Posterior cingulate gyrus (tissue), 11 donors: ENCODE results near the gene CCDC12.
A peak's percentile ranks its signal among the peaks of the same experiment; 100 is the strongest.

Source experiments
- DNase-seq, 10 donors: peaks; one replicate each; pipeline versions ENCODE4 v3.0.0 to v3.0.0-alpha.2; 2020 to 2021; ENCODE audit warnings: mixed read lengths in 3 of 10
- intact Hi-C: fragments of 100-400 bp; cut with DNase I; formaldehyde crosslinking; loops from one replicate; pipeline ENCODE4 v1.15.1; 2023

Gene CCDC12

DNA sequence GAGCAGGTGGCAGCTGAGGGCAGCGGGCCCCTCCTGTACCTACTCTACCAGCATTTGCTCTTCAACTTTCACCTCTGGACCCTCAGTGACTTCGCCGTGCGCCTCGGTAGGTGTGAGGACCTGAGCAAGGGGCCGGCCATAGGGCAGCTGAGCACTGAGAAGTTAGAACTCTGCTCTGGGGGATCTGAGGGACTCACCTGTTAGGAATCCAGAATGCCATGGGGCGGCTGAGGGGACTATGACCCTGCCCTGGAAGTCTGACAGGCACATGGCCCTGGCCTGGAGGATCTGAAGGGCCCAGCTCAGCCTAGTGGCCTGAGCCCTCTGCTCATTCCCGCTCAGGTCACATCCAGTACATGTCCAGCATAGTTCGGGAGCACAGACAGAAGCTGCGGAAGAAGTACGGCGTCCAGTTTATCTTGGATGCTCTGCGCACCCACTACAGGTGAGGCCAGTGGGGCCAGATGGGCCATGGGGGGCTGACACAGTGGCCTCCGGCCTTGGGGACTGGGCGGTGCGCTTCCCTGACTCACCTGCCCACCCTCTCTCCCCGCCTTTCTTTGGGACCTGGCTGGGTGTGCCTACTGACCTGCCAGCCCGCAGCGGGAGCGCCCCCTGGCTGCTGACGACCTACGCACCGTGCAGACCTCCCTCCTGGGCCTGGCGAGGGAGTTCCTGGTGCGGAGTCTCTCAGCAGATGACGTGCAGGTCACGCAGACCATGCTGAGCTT lies 21.7 kb upstream of the CCDC12 start:
- intact Hi-C loops: loop anchor here (2.0 kb wide), 1 partner anchor 73 kb away; no protein-coding TSS in a partner anchor
- DNase-seq: peak in 7 of 10 donors; percentile 37 to 89 (median 60)

- DNase-seq: peak in 4 of 10 donors; percentile 12 to 67 (median 46)
- intact Hi-C loops: loop anchor here (2.0 kb wide), 1 partner anchor 73 kb away; no protein-coding TSS in a partner anchor
Measured at GRCh38 chr3:46997453-46998091, 21.0 kb upstream of the CCDC12 start.

DNA sequence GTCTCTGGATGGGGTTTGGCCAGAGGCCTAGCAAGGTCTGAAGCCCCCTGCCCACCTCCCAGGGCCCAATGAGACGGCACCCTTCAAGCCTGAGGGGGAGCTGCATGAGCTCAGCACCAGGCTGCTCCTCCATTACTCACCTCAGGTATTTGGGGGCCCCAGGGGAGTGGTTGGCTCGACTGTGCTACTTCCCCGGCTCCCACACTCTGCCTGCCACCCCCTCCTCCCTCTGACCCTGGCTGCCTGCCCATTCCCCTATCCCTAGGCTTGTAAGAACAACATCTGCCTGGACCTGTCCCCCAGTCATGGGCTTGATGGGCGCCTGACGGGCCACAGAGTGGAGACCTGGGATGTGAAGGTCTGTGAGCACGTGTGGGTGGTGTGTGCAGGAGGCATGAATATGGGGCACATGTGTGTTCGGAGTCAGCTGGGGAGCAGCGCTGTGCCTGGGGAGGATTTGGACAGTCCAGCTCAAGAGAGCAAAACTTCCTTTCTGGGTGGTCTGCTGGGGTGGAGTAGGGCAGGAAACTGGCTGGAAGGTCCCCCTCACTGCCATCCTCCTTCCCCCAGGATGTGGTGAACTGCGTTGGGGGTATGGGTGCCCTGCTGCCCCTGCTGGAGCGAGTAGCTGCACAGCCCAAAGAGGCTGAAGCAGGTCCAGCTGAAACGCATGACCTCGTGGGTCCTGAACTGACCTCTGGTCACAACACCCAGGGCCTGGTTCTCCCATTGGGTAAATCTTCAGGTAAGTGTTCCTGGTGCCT lies 20.3 kb upstream of the CCDC12 start:
- peak in 3 of 10 donors; percentile 23 to 74 (median 72) for DNase-seq
- intact Hi-C loops: no loop called here

DNA sequence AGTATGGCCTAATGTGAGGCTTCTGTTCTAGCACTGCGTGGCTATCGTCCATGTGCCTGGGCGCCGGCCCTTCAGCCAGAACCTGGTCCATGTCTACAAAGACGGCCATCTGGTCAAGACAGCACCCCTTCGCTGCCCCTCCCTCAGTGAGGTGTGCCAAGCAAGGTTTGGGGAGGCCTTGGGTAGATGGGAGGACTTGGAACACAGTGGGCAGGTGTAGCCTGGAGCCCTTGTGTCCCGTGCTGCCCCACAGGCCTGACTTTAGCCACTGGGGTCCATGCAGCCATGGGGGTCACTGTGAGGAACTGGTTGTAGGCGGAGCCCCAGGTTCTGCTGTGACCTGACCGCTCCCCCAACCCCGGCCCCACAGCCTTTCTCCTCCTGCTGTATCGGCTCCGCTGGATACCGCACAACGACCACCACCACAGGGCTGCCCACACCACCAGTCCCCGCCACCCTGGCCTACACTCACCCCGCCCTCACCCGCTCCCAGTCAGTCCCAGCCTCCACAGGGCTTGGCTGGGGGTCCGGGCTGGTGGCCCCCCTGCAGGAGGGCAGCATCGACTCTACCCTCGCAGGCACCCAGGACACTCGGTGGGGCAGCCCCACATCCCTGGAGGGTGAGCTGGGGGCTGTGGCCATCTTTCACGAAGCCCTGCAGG lies 19.5 kb upstream of the CCDC12 start:
- intact Hi-C loops: no loop called here
- DNase-seq: peak in 4 of 10 donors; percentile 21 to 79 (median 71)

DNA sequence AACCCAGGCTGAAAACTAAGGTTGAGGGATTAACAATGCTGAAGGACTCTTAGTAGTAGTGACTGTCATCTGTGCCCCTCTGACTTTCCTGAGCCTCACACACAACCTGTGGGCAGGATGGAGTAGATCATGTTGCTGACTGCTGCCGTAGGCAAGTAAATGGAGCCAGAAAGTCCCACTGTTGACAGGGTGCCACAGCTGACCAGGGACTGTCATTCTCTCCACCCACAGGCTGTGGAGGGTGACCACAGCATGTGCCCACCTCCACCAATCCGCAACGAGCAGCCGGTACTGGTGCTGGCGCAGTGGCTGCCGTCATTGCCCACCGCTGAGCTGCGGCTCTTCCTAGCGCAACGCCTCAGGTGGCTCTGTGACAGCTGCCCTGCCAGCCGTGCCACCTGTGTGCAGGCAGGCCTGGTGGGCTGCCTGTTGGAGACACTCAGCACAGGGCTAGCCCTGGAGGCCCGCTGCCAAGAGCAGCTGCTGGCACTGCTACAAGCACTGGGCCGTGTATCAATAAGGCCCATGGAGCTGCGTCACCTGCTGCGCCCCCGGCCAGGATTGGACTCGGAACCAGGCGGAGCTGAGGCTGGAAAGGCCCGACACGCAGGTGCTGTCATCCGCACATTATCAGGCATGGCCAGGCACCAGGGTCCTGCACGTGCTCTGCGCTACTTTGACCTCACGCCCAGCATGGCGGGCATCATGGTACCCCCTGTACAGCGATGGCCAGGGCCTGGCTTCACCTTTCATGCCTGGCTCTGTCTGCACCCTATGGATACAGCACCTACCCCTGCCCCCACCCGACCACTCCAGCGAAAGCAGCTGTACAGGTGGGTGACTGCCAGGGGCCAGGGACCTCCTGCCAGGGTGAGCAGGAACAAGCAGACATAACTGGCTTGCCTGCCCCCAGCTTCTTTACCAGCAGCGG lies 18.5 kb upstream of the CCDC12 start:
- intact Hi-C loops: no loop called here
- peak in 4 of 10 donors; percentile 28 to 79 (median 72) for DNase-seq

GRCh38 chr3:46993986-46994385 lies 17.4 kb upstream of the CCDC12 start:
- intact Hi-C loops: no loop called here
- peak in 3 of 10 donors; percentile 11 to 49 (median 30) for DNase-seq

GRCh38 chr3:46993292-46993691 lies 16.7 kb upstream of the CCDC12 start:
- intact Hi-C loops: no loop called here
- DNase-seq: peak in 1 of 10 donors; percentile 40

DNA sequence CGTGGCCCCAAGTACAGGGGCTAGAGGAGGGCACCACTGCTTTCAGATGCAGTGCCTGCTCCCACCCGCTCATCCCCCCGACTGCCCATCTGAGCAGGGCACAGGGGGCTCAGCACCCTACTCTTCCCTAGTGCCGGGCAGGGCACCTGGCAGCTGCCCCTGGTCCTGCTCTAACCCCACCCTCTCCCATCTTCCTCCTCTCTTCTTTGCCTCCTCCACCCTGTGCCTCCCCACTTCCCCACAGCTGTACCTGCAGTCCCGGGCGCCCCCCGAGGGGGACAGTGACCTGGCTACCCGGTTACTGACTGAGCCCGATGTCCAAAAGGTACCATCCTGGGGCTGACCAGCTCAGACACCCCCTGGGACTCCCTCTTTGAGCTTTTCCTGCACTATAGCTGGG lies 15.7 kb upstream of the CCDC12 start:
- DNase-seq: peak in 1 of 10 donors; percentile 13
- intact Hi-C loops: no loop called here

DNA sequence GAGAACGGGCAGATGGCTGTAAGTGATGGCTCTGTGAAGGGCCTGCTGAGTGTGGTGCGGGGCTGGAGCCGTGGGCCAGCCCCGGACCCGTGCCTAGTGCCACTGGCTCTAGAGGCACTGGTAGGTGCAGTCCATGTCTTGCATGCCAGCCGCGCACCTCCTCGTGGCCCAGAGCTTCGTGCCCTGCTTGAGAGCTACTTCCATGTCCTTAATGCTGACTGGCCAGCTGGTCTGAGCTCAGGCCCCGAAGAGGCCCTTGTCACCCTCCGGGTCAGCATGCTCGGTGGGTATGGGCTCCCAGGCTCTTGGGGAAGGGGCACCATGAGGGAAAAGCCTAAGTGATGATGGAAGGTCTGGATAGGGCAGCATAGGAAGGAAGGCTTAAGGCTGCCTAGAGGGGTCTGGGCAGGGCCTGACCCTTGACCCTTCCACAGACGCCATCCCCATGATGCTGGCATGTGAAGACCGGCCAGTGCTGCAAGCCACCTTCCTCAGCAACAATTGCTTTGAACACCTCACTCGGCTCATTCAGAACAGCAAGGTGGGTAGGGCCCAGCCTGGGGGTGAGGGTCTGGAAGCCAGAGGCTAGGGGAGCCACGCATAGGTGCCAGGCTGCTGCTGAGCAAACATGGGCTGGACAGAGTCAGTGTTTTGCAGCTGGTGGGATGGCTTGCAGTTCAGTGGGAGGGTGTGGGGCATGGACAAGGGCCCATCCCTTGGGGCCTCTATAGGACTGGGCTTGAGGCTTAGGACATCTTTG lies 15.0 kb upstream of the CCDC12 start:
- intact Hi-C loops: no loop called here
- DNase-seq: peak in 1 of 10 donors; percentile 11

GRCh38 chr3:46990573-46991374 lies 14.2 kb upstream of the CCDC12 start:
- peak in 1 of 10 donors; percentile 34 for DNase-seq
- intact Hi-C loops: no loop called here

DNA sequence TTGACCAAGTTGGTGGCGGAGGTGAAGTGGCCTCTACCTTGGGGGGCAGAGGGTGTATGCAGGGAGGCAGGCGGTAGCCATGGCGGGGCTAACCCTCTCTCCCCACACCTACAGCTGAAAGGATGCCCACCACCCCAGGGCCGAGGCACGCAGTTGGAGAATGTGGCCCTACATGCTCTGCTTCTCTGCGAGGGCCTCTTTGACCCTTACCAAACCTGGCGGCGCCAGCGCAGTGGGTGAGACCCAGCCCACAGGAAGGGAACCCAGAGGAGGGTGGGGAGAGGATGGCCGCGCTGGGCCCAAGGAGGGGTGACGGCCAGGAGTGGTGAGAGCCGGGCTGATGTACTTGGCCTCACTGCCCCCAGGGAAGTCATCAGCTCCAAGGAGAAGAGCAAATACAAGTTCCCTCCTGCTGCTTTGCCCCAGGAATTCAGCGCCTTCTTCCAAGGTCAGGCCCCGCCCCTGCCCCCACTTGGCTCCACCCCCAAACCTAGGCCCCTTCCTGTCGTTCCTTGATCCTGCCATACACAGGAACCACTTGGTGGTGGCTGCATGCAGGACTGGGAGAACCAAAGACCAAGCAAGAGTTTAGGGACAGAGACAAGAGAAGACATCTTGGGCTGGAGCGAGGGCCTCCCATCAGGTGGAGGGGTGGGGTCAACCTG lies 12.7 kb upstream of the CCDC12 start:
- intact Hi-C loops: no loop called here
- no peak for DNase-seq

DNA sequence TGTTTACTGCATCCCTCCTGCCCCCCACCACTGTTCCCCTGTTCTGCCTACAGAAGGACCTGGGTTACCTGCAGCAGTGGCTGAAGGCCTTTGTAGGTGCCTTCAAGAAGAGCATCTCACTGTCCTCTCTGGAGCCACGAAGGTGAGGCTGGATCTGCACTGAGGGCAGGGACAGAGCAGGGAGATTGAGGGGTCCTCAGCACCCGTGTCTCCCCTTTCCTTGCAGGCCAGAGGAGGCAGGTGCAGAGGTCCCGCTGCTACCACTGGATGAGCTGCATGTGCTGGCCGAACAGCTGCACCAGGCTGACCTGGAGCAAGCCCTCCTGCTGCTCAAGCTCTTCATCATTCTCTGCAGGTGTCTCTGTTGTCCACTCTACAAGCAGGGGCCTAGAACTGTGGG lies 12.1 kb upstream of the CCDC12 start:
- DNase-seq: no peak
- intact Hi-C loops: no loop called here

DNA sequence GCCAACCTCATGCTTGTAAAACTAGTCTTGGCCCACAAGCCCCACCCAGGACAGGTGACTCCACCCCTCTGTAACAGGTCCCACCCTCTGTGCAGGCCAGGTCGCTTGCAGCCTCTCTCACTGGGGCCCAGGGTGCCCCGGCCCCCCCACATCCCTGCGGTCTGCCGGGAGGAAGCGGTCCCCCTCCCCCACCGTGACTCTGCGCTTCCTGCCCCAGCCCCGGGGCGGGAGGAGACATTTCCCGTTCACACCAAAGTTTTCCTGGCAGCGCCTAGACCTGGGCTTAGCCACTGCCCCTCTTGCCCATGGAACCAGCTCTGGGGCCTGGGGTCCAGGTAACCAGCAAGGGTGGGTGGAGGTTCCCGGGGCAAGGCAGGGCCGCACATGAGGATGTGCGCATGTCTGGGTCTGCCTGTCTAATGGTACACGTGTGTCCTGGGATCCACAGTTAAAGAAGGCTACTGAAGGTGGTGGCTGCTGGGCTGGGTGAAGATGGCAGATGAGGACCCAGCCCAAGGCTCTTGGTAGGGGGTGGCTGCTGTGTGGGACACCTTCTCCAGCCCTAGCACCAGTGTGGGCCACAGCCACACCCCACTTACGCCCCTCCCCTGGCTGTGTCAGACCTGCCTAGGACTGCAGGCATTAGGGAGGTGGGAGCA lies 11.3 kb upstream of the CCDC12 start:
- intact Hi-C loops: no loop called here
- peak in 2 of 10 donors; percentile 25 to 86 for DNase-seq

DNA sequence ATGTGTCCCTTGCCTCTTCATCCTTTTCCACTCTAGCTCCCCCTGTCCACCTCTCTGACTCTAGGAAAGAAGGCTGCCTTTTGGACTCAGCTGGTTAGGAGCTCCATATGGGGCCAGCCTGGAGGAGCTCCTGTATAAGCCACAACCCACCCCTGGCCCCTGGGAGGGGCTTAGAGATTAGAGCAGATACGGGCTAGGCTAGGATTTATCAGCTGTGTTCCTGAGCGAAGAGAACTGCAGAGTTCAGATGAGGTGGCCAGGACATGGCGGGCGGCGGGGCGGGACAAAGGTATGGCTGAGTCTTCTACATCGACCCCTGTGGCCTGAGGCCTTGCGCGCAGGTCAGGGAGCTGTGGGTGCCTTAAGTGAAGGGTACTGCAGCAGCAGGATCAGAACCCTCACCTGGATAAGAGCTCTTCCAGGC lies 10.8 kb upstream of the CCDC12 start:
- intact Hi-C loops: no loop called here
- peak in 1 of 10 donors; percentile 57 for DNase-seq

GRCh38 chr3:46986782-46987310 lies 10.3 kb upstream of the CCDC12 start:
- intact Hi-C loops: no loop called here
- DNase-seq: peak in 2 of 10 donors; percentile 58 to 74

DNA sequence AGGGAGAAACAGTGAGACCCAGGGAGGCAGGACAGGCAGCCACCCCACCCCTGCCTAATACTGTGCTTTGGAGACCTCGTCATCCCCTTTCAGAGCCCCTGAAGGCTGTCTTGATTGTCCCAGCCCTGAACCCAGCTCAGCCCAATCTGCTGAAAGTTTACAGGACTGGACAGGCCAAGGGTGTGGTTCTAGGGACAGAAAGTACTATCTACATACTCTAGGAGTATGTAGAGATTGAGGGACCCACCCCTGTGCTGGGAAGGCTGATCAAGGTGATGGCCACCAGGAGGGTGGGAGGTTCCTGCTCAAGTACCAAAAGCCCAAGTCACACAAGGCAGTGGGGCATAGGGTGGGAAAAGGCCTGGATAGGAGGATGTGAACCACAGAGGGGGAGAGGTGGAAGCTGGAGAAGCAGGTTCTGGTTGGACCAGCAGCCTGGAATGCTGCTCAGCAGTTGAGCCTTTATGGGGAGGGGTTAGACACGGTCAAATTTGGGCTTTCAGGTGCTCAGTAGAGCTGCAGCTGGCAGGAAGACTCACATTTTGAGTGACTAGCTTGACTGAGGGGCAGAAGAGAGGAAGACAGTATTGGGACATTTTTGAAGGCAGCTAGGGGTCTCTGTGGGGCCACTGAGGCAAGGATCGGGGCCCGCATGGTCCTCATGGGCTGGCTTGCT lies 9.6 kb upstream of the CCDC12 start:
- DNase-seq: peak in 4 of 10 donors; percentile 1 to 43 (median 14)
- intact Hi-C loops: no loop called here
